Ascending aorta (tissue), 2 donors: ENCODE measurements around the gene LACTBL1. TPM values are rescaled to one million over a fixed set of nuclear protein-coding genes. Genes with fewer than 3 reads are reported as not detected.
"Not testable (repeated sequence)": the region's sequence is repeated elsewhere in the genome, so short reads cannot be mapped to it uniquely, and the experiment has no call there.

ENCODE experiments used
- DNase-seq, 2 donors: peaks; one replicate each; pipeline ENCODE4 v3.0.0-alpha.2; 2019; ENCODE audit warnings: low spot score in 2 of 2
- H3K27ac ChIP-seq, 2 donors: fragments of 200-600 bp; sonication (generic); one replicate each; pipeline ENCODE4 v1.5.1; 2016 to 2017; ENCODE audit warnings: mild to moderate bottlenecking in 1 of 2
- H3K27me3 ChIP-seq: fragments of 200-600 bp; sonication (generic); one replicate; pipeline ENCODE4 v1.5.1; 2017
- H3K36me3 ChIP-seq, 2 donors: fragments of 200-600 bp; sonication (generic); one replicate each; pipeline ENCODE4 v1.5.1; 2016
- H3K4me1 ChIP-seq, 2 donors: fragments of 200-600 bp; sonication (generic); one replicate each; pipeline ENCODE4 v1.5.1; 2016 to 2017; ENCODE audit warnings: mild to moderate bottlenecking in 1 of 2
- H3K4me3 ChIP-seq, 2 donors: fragments of 200-600 bp; sonication (generic); one replicate each; pipeline ENCODE4 v1.5.1; 2016 to 2017; ENCODE audit warnings: mild to moderate bottlenecking in 1 of 2
- H3K9me3 ChIP-seq, 2 donors: fragments of 200-600 bp; sonication (generic); one replicate each; pipeline ENCODE4 v1.5.1; 2016
- intact Hi-C: fragments of 100-400 bp; cut with DNase I; formaldehyde crosslinking; loops from one replicate; pipeline ENCODE4 v1.15.1; 2023
- total RNA-seq: library from RNA; depleted of rRNA; stranded (reverse); fragments of >200 nt; gene quantifications from one replicate; pipeline ENCODE4 v1.1.0, GENCODE V29; 2016
- TF ChIP-seq, protein P1 (sequence below), 3 experiments: fragments of 200-600 bp in 2 of 3; fragments of 450-650 bp in 1 of 3; sonication (generic) in 2 of 3; IDR thresholded peaks; one replicate each; pipeline ENCODE4 v1.5.1; 2016 to 2019; ENCODE audit warnings: antibody characterized with exemption in 3 of 3, mild to moderate bottlenecking in 1 of 3, moderate library complexity in 1 of 3

LACTBL1 gene
- total RNA-seq, 1 donor from 2014 or later, result not detected

- TF ChIP-seq, protein P1, sequence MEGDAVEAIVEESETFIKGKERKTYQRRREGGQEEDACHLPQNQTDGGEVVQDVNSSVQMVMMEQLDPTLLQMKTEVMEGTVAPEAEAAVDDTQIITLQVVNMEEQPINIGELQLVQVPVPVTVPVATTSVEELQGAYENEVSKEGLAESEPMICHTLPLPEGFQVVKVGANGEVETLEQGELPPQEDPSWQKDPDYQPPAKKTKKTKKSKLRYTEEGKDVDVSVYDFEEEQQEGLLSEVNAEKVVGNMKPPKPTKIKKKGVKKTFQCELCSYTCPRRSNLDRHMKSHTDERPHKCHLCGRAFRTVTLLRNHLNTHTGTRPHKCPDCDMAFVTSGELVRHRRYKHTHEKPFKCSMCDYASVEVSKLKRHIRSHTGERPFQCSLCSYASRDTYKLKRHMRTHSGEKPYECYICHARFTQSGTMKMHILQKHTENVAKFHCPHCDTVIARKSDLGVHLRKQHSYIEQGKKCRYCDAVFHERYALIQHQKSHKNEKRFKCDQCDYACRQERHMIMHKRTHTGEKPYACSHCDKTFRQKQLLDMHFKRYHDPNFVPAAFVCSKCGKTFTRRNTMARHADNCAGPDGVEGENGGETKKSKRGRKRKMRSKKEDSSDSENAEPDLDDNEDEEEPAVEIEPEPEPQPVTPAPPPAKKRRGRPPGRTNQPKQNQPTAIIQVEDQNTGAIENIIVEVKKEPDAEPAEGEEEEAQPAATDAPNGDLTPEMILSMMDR (IDR thresholded peaks at IDR 0.05), result no peak
- Histone ChIP-seq H3K27me3 (no peaks in the 10 kb centered on the region), H3K9me3 (no peaks in the 10 kb centered on the region), H3K4me3 (no peak overlapping the region), H3K36me3 (no peaks in the 10 kb centered on the region), H3K27ac (no peak overlapping the region), H3K4me1 (no peaks in the 10 kb centered on the region)
- intact Hi-C loops, result no loop called here
- DNase-seq, result no peak
Observed at GRCh38 chr1:22995774-22996173, 23.1 kb upstream of the LACTBL1 start.

GRCh38 chr1:22993220-22993795 is 20.6 kb upstream of the LACTBL1 start:
- H3K27me3 ChIP-seq, H3K27ac ChIP-seq, H3K4me1 ChIP-seq, DNase-seq, H3K36me3 ChIP-seq, intact Hi-C loops, H3K4me3 ChIP-seq, H3K9me3 ChIP-seq: not testable (repeated sequence)

- intact Hi-C loops, H3K27ac ChIP-seq, H3K4me3 ChIP-seq, H3K9me3 ChIP-seq, H3K4me1 ChIP-seq, DNase-seq, H3K36me3 ChIP-seq, H3K27me3 ChIP-seq: not testable (repeated sequence)
Observed at GRCh38 chr1:22992384-22992783, 19.7 kb upstream of the LACTBL1 start.

DNA sequence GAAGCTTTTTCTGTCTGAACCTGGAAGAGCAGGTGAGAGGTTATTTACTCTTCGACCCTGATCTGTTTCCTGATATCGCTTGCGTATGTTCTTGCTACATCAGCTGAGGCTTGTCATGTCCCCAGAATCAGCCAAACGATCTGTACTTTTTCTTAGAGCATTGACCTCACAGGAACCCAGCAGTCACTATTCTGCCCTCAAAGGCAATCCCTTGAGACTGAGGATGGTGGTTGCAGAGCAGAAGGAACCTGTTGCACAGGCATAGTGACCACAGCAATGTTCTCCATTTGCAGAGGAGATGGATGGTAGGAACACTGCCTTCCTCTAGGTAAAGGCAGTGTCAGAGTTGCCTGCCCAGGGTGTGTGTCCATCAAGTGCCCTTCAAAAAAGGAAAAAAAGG is 11.3 kb upstream of the LACTBL1 start:
- Histone ChIP-seq H3K36me3 (no peaks in the 10 kb centered on the region), H3K9me3 (no peaks in the 10 kb centered on the region), H3K4me1 (no peaks in the 10 kb centered on the region), H3K4me3 (no peak overlapping the region), H3K27me3 (no peaks in the 10 kb centered on the region), H3K27ac (no peak overlapping the region)
- no peak for DNase-seq
- intact Hi-C loops, result no loop called here
- TF ChIP-seq, protein P1 (IDR thresholded peaks at IDR 0.05), result no peak

DNA sequence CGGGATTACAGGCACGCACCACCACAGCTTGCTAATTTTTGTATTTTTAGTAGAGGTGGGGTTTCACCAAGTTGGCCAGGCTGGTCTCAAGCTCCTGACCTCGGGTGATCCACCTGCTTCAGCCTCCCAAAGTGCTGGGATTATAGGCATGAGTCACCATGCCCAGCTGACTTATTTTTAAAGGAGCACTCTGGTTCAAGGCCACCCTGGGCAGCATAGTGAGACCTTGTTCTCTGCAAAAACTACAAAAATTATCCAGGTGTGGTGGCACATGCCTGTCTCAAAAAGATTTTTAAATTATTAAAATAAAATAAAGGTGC is 7.8 kb upstream of the LACTBL1 start:
- H3K9me3 ChIP-seq, DNase-seq, H3K36me3 ChIP-seq, H3K27me3 ChIP-seq, H3K27ac ChIP-seq, H3K4me3 ChIP-seq, H3K4me1 ChIP-seq, intact Hi-C loops: not testable (repeated sequence)

GRCh38 chr1:22978299-22978698 is 5.6 kb upstream of the LACTBL1 start:
- TF ChIP-seq, protein P1 (IDR thresholded peaks at IDR 0.05), result no peak
- H3K4me3 ChIP-seq, result no peak overlapping the region
- no peaks in the 10 kb centered on the region for H3K4me1 ChIP-seq
- no peak overlapping the region for H3K27ac ChIP-seq
- no peaks in the 10 kb centered on the region for H3K9me3 ChIP-seq
- no peaks in the 10 kb centered on the region for H3K27me3 ChIP-seq
- DNase-seq, result no peak
- H3K36me3 ChIP-seq, result no peaks in the 10 kb centered on the region
- intact Hi-C loops, result loop anchor here (5.0 kb wide), 1 partner anchor 209 kb away; no protein-coding TSS in a partner anchor

GRCh38 chr1:22976461-22977243 is 4.0 kb upstream of the LACTBL1 start:
- TF ChIP-seq, protein P1 (IDR thresholded peaks at IDR 0.05), result peak in 2 of 3 experiments; percentile 61 to 62
- no peaks in the 10 kb centered on the region for H3K27me3 ChIP-seq
- H3K4me1 ChIP-seq, result no peaks in the 10 kb centered on the region
- H3K27ac ChIP-seq, result no peak overlapping the region
- intact Hi-C loops, result loop anchor here (5.0 kb wide), 1 partner anchor 211 kb away; no protein-coding TSS in a partner anchor
- DNase-seq, result peak in 1 of 2 donors; percentile 70
- no peak overlapping the region for H3K4me3 ChIP-seq
- no peaks in the 10 kb centered on the region for H3K36me3 ChIP-seq
- no peaks in the 10 kb centered on the region for H3K9me3 ChIP-seq
